IMR-90 (cell line): ENCODE results near the gene INKA1. TPM values are rescaled to one million over a fixed set of nuclear protein-coding genes. Genes with fewer than 3 reads are reported as not detected.

ENCODE experiments used
- ATAC-seq: fragments of 200-7000 bp; cut with Tn5 transposase; 2 replicates; pipeline ENCODE4 v1.9.1; 2020; ENCODE audit warnings: low read depth, mild to moderate bottlenecking, moderate library complexity
- BruUV-seq: library from RNA; stranded (reverse); fragments of 400-500 nt; replicated peaks from 2 replicates; lab custom pipeline; 2021; lab: Mats Ljungman, UMichigan
- CTCF ChIA-PET: fragments of 300-600 bp; formaldehyde crosslinking; extraction: SDS; loops from one replicate; lab custom pipeline; 2021; ENCODE audit warnings: antibody characterized with exemption; lab: Yijun Ruan, JAX
- POLR2A ChIA-PET: fragments of 300-600 bp; sonication (Branson Sonifier 250); formaldehyde crosslinking; loops from one replicate; lab custom pipeline; 2022; ENCODE audit warnings: antibody characterized with exemption; ENCODE audit not compliant: unreplicated experiment; lab: Charles Lee
- DNase-seq: peaks from one replicate; pipeline ENCODE4 v3.0.0; 2013
- H2AFZ ChIP-seq: replicated peaks from 2 replicates; pipeline ENCODE3; 2013; ENCODE audit warnings: low read length, mild to moderate bottlenecking; ENCODE audit not compliant: poor library complexity
- H2AK5ac ChIP-seq: 2 replicates; pipeline ENCODE4 v1.6.1; 2013; ENCODE audit warnings: low read depth, low read length, inconsistent platforms
- H2AK9ac ChIP-seq: replicated peaks from 2 replicates; pipeline ENCODE3; 2013; ENCODE audit warnings: mild to moderate bottlenecking, low read depth, low read length, moderate library complexity; ENCODE audit not compliant: poor library complexity
- H2BK120ac ChIP-seq: 2 replicates; pipeline ENCODE4 v1.6.1; 2013; ENCODE audit warnings: low read depth, low read length, inconsistent platforms
- H2BK15ac ChIP-seq: 3 replicates; pipeline ENCODE4 v1.6.1; 2013; ENCODE audit warnings: low read depth, low read length, inconsistent platforms
- H2BK20ac ChIP-seq: 2 replicates; pipeline ENCODE4 v1.6.1; 2013; ENCODE audit warnings: low read depth, mild to moderate bottlenecking, inconsistent platforms, low read length, moderate library complexity
- H2BK5ac ChIP-seq: 2 replicates; pipeline ENCODE4 v1.6.1; 2013; ENCODE audit warnings: mild to moderate bottlenecking, low read depth, low read length, inconsistent platforms; ENCODE audit not compliant: poor library complexity, severe bottlenecking
- H3K14ac ChIP-seq: replicated peaks from 2 replicates; pipeline ENCODE4 v1.6.1; 2013; ENCODE audit warnings: low read depth, low read length, inconsistent platforms
- H3K18ac ChIP-seq: 2 replicates; pipeline ENCODE4 v1.6.1; 2013; ENCODE audit warnings: low read depth, low read length, control low read depth
- H3K23ac ChIP-seq: 2 replicates; pipeline ENCODE4 v1.6.1; 2013; ENCODE audit warnings: low read depth, low read length, inconsistent platforms
- H3K27ac ChIP-seq: 2 replicates; pipeline ENCODE4 v1.5.1; 2013; ENCODE audit warnings: mild to moderate bottlenecking, control low read depth, low read length; ENCODE audit not compliant: insufficient read depth
- H3K27me3 ChIP-seq: 2 replicates; pipeline ENCODE4 v1.6.1; 2013; ENCODE audit warnings: low read length; ENCODE audit not compliant: control insufficient read depth, insufficient read depth
- H3K36me3 ChIP-seq: 2 replicates; pipeline ENCODE4 v1.6.1; 2013; ENCODE audit warnings: low read length, mixed read lengths; ENCODE audit not compliant: control insufficient read depth, insufficient read depth
- H3K4ac ChIP-seq: 2 replicates; pipeline ENCODE4 v1.6.1; 2013; ENCODE audit warnings: low read depth, low read length, inconsistent platforms
- H3K4me1 ChIP-seq: 2 replicates; pipeline ENCODE4 v1.6.1; 2013; ENCODE audit warnings: low read length, mixed read lengths; ENCODE audit not compliant: control insufficient read depth, insufficient read depth
- H3K4me2 ChIP-seq: 2 replicates; pipeline ENCODE4 v1.6.1; 2013; ENCODE audit warnings: low read depth, mild to moderate bottlenecking, control low read depth, low read length, moderate library complexity
- H3K4me3 ChIP-seq: 2 replicates; pipeline ENCODE4 v1.5.1; 2013; ENCODE audit warnings: low read depth, mild to moderate bottlenecking, control low read depth, low read length, moderate library complexity; ENCODE audit not compliant: insufficient read depth
- H3K56ac ChIP-seq: 2 replicates; pipeline ENCODE4 v1.6.1; 2013; ENCODE audit warnings: low read length, inconsistent platforms; ENCODE audit not compliant: insufficient read depth; ENCODE audit errors: extremely low read depth
- H3K79me1 ChIP-seq, 2 experiments: 2 replicates each; pipeline ENCODE4 v1.6.1; 2013; ENCODE audit warnings: low read length in 2 of 2, inconsistent platforms in 1 of 2, low read depth in 1 of 2
- H3K9ac ChIP-seq: 2 replicates; pipeline ENCODE4 v1.6.1; 2013; ENCODE audit warnings: low read depth, low read length, control low read depth
- H3K9me1 ChIP-seq: 2 replicates; pipeline ENCODE4 v1.6.1; 2013; ENCODE audit warnings: low read length, inconsistent platforms; ENCODE audit not compliant: insufficient read depth
- H3K9me3 ChIP-seq: 2 replicates; pipeline ENCODE4 v1.6.1; 2013; ENCODE audit warnings: low read length; ENCODE audit not compliant: control insufficient read depth, insufficient read depth
- H4K20me1 ChIP-seq: 2 replicates; pipeline ENCODE4 v1.6.1; 2013; ENCODE audit warnings: low read length, inconsistent platforms; ENCODE audit not compliant: insufficient read depth
- H4K5ac ChIP-seq: 2 replicates; pipeline ENCODE4 v1.6.1; 2013; ENCODE audit warnings: mild to moderate bottlenecking, low read depth, low read length, control low read depth
- H4K8ac ChIP-seq, 2 experiments: 2 replicates each; pipeline ENCODE4 v1.6.1; 2013; ENCODE audit warnings: low read depth in 2 of 2, low read length in 2 of 2, control low read depth in 1 of 2, inconsistent platforms in 1 of 2
- H4K91ac ChIP-seq: 2 replicates; pipeline ENCODE4 v1.6.1; 2013; ENCODE audit warnings: low read depth, low read length, inconsistent platforms; ENCODE audit not compliant: insufficient read depth
- BHLHE40 ChIP-seq: fragments of 150-350 bp; IDR thresholded peaks from 2 replicates; pipeline ENCODE4 v1.6.1; 2016; ENCODE audit warnings: mild to moderate bottlenecking, low read depth, low read length
- CEBPB ChIP-seq: IDR thresholded peaks from 2 replicates; pipeline ENCODE4 v1.6.1; 2012; ENCODE audit warnings: low read depth, low read length, improper control_type of control experiment
- CHD1 ChIP-seq: IDR thresholded peaks from 2 replicates; pipeline ENCODE4 v1.6.1; 2012; ENCODE audit warnings: low read depth, low read length, improper control_type of control experiment
- ELK1 ChIP-seq: fragments of 150-350 bp; IDR thresholded peaks from 2 replicates; pipeline ENCODE4 v1.6.1; 2016; ENCODE audit warnings: low read depth, mild to moderate bottlenecking, low read length, moderate library complexity, borderline replicate concordance
- FOS ChIP-seq: fragments of 150-350 bp; IDR thresholded peaks from 2 replicates; pipeline ENCODE4 v1.6.1; 2016; ENCODE audit warnings: low read depth, low read length
- MAFK ChIP-seq: IDR thresholded peaks from 2 replicates; pipeline ENCODE4 v1.6.1; 2012; ENCODE audit warnings: low read depth, low read length, improper control_type of control experiment
- MAZ ChIP-seq: IDR thresholded peaks from 2 replicates; pipeline ENCODE4 v1.6.1; 2012; ENCODE audit warnings: low read depth, mild to moderate bottlenecking, low read length, improper control_type of control experiment, moderate library complexity, borderline replicate concordance
- MXI1 ChIP-seq: IDR thresholded peaks from 2 replicates; pipeline ENCODE4 v1.6.1; 2012; ENCODE audit warnings: low read depth, mild to moderate bottlenecking, low read length, moderate library complexity, borderline replicate concordance
- NFE2L2 ChIP-seq: fragments of 150-350 bp; IDR thresholded peaks from 2 replicates; pipeline ENCODE4 v1.6.1; 2016; ENCODE audit warnings: low read depth, mild to moderate bottlenecking, low read length
- POLR2A ChIP-seq: IDR thresholded peaks from 2 replicates; pipeline ENCODE4 v1.6.1; 2012; ENCODE audit warnings: mild to moderate bottlenecking, low read depth, low read length
- RAD21 ChIP-seq: IDR thresholded peaks from 2 replicates; pipeline ENCODE4 v1.6.1; 2012; ENCODE audit warnings: low read length, improper control_type of control experiment
- RCOR1 ChIP-seq: IDR thresholded peaks from 2 replicates; pipeline ENCODE4 v1.6.1; 2012; ENCODE audit warnings: mild to moderate bottlenecking, low read length, improper control_type of control experiment; ENCODE audit not compliant: insufficient replicate concordance
- RFX5 ChIP-seq: IDR thresholded peaks from 2 replicates; pipeline ENCODE4 v1.8.0; 2012; ENCODE audit warnings: low read depth, mild to moderate bottlenecking, low read length, moderate library complexity
- SMC3 ChIP-seq: fragments of 150-350 bp; IDR thresholded peaks from 2 replicates; pipeline ENCODE4 v1.6.1; 2016; ENCODE audit warnings: low read depth, mild to moderate bottlenecking, antibody characterized with exemption, low read length, moderate library complexity
- USF2 ChIP-seq: fragments of 150-350 bp; IDR thresholded peaks from 2 replicates; pipeline ENCODE4 v1.6.1; 2017; ENCODE audit warnings: mild to moderate bottlenecking, antibody characterized with exemption, low read length, low read depth
- WGBS, 2 experiments: methylation state at CpG; one replicate each; pipeline versions ENCODE4 v1.1.5 to v1.1.7; 2013; ENCODE audit warnings: missing lambda C conversion rate in 2 of 2; ENCODE audit not compliant: insufficient read length in 1 of 2; ENCODE audit errors: extremely low coverage in 2 of 2; 5-methylcytosine and 5-hydroxymethylcytosine counted together
- dilution Hi-C: fragments of 300-500 bp; cut with HindIII; formaldehyde crosslinking; loops from one replicate; pipeline ENCODE4 v1.14.3; 2018; ENCODE audit warnings: low sequenced_read_pairs; ENCODE audit not compliant: unreplicated experiment
- in situ Hi-C: fragments of 300-500 bp; cut with MboI; formaldehyde crosslinking; loops from 3 replicates; pipeline ENCODE4 v1.14.3; 2019; ENCODE audit warnings: low sequenced_read_pairs, inconsistent platforms, mixed read lengths
- intact Hi-C: fragments of 100-400 bp; cut with micrococcal nuclease; formaldehyde crosslinking; loops from 2 replicates; pipeline ENCODE4 v1.10.0; 2022
- polyA plus RNA-seq, 3 experiments: library from polyadenylated mRNA; depleted of rRNA; stranded (reverse); fragments of >200 nt; gene quantifications; 2 replicates each; pipeline ENCODE4 v1.2.3, GENCODE V29; 2012; ENCODE audit warnings: low replicate concordance in 1 of 3
- total RNA-seq: library from RNA; depleted of rRNA; stranded (reverse); fragments of >200 nt; gene quantifications from 2 replicates; pipeline ENCODE4 v1.2.3, GENCODE V29; 2012

The INKA1 gene
- total and polyA plus RNA-seq, 2 of the 4 experiments (the other 2 are of a cell fraction): 2.3 to 4.5 TPM

GRCh38 chr3:49790626-49791411 lies 12.2 kb upstream of the INKA1 start:
- Histone ChIP-seq H3K23ac (no peak overlapping the region), H2AFZ (no peak overlapping the region), H3K9ac (no peak overlapping the region), H3K18ac (no peak overlapping the region), H3K4ac (no peak overlapping the region), H2BK120ac (no peak overlapping the region), H3K4me1 (peaks cover 5% of the 10 kb centered on the region), H4K20me1 (peaks cover 1% of the 10 kb centered on the region; the same call in 1 of the 2 replicates), H3K56ac (no peak overlapping the region), H3K27ac (no peak overlapping the region), H4K5ac (no peak overlapping the region), H2AK9ac (no peak overlapping the region), H3K27me3 (peaks cover 5% of the 10 kb centered on the region; the same call in 1 of the 2 replicates), H3K79me1 (peaks cover 0 to 7% of the 10 kb centered on the region in 2 experiments; a peak in 3 of 4 replicates), H3K14ac (no peak overlapping the region), H3K9me3 (no peaks in the 10 kb centered on the region), H3K36me3 (no peaks in the 10 kb centered on the region), H3K4me2 (no peak overlapping the region), H4K91ac (no peak overlapping the region), H2BK20ac (no peak overlapping the region), H2AK5ac (no peak overlapping the region), H2BK5ac (no peak overlapping the region), H2BK15ac (no peak overlapping the region), H3K4me3 (no peak overlapping the region), H4K8ac (no peak overlapping the region), H3K9me1 (peaks cover 5% of the 10 kb centered on the region)
- no TSS peak for BruUV-seq
- dilution Hi-C loops: no loop called here
- DNase-seq (no peak), ATAC-seq (no peak)
- in situ Hi-C loops: no loop called here
- WGBS, 2 experiments: 60% methylated on average over 1 of the region's 9 CpGs; no CpG with 5 or more reads in 1 of the 2 experiments
- ChIA-PET POLR2A (no interaction called here), CTCF (no interaction called here)
- TF ChIP-seq ELK1: no peak
- TF ChIP-seq CHD1: no peak
- TF ChIP-seq FOS: no peak
- no peak for TF ChIP-seq MAZ
- no peak for TF ChIP-seq SMC3
- TF ChIP-seq RCOR1: no peak
- TF ChIP-seq CEBPB: no peak
- TF ChIP-seq RFX5: no peak
- TF ChIP-seq NFE2L2: no peak
- TF ChIP-seq RAD21: no peak
- TF ChIP-seq POLR2A: no peak
- TF ChIP-seq MXI1: no peak
- TF ChIP-seq USF2: no peak
- no peak for TF ChIP-seq BHLHE40
- TF ChIP-seq MAFK: no peak
- intact Hi-C loops: no loop called here
